GM21423 (cell line): ENCODE data around the gene NAA50.

ENCODE experiments used
- ATAC-seq: cut with Tn5 transposase; IDR thresholded peaks from one replicate; pipeline ENCODE4 v1.9.1; 2021; ENCODE audit warnings: mild to moderate bottlenecking, moderate library complexity; ENCODE audit not compliant: unreplicated experiment

The NAA50 gene

GRCh38 chr3:113743006-113743630, 2.9 kb downstream of the NAA50 start:
- no peak for ATAC-seq

GRCh38 chr3:113741620-113742019, 4.4 kb downstream of the NAA50 start:
- ATAC-seq = no peak

- ATAC-seq = no peak
These were observed 5.0 kb downstream of the NAA50 start for GRCh38 chr3:113741086-113741485.

GRCh38 chr3:113736548-113737089, 9.4 kb downstream of the NAA50 start:
- peak; percentile 65 for ATAC-seq

GRCh38 chr3:113731694-113732093, 14.4 kb downstream of the NAA50 start:
- no peak for ATAC-seq

- no peak for ATAC-seq
These were observed 15.5 kb downstream of the NAA50 start for GRCh38 chr3:113730550-113730949.

DNA sequence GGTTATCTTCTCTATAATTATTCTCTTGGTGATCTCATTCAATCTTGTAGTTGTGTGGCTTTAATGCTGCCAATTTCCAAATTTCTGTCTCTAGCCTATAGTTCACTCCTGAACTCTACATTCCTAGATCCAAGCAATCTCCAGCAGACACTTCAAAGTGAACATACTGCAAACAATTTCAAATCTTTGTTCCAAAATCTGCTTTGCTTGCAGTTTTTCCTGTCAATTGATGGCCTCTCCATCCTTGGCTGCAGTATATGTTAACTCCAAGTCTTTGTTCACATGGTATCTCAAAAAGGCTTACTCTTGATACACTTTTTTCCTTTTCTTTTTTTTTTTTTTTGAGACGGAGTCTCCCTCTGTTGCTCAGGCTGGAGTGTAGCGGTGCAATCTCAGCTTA, 17.4 kb downstream of the NAA50 start:
- no peak for ATAC-seq

DNA sequence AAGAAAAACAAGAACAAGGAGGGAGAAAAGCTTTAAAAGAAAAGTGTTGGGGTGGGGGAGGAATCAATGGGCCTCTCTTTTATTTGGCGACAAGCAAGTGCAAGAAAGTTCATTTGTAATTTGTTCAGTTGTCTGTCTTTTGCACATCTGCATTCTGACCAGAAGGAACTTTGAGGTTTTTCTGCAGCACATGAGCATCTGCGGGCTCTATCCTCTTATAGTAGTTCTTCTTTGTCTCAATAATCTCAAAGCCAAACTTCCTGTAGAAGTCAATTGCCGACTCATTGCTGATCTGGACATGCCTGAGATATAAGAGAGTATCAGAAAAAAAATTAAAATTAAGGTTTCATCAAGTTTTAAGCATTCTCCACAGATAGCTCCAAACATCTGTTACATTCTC, 24.4 kb downstream of the NAA50 start:
- no peak for ATAC-seq

- ATAC-seq = no peak
These were observed 26.3 kb downstream of the NAA50 start for GRCh38 chr3:113719758-113720157.

GRCh38 chr3:113719294-113719693, 26.8 kb downstream of the NAA50 start:
- no peak for ATAC-seq

GRCh38 chr3:113717818-113718217, 28.2 kb downstream of the NAA50 start:
- no peak for ATAC-seq

DNA sequence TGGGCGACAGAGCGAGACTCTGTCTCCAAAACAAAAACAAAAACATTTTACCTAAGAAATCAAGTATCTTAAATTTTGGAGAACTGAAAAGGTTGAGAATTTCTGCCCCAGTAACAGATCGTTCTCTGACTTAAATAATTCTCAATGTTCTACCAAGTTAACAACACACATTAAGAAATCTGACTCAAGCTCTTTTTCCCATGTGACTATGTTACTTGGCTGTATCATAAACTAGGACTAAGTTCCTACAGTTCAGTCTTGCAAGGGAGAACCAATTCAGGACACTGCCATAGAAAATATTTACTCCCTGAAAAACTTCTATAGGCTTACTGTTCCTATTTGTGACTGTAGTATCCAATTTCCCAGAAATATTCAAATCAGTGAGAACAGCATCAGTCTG, 28.7 kb downstream of the NAA50 start:
- ATAC-seq = no peak

GRCh38 chr3:113714702-113715101, 31.3 kb downstream of the NAA50 start:
- no peak for ATAC-seq

DNA sequence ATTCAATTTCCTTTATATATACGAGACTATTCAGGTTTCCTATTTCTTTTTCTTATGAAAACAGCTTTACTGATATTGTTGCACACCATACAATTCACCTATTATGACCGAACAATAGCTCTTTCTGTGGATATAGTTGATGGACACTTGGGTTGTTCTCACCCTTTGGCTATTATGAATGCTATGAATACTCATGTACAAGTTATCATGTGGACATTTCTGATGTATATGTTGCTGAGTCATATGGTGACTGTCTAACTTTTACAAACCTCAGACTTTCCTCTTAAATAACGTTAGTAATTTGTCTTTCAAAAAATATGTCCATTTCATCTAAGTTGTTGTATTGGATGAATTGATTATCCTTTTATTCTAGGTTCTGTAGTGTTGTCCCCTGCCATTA, 33.9 kb downstream of the NAA50 start:
- ATAC-seq = no peak

DNA sequence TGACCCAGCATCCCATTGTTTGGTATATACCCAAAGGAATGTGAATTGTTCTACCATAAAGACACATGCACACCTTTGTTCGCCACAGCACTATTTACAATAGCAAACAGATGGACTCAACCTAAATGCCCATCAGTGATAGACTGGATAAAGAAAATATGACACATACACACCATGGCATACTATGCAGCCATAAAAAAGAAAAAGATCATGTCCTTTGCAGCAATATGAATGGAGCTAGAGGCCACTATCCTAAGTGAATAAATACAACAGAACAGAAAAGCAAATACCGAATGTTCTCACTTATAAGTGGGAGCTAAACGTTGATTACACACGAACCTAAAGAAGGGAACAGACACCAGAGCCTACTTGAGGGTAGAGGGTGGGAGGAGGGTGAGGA, 38.2 kb downstream of the NAA50 start:
- no peak for ATAC-seq

DNA sequence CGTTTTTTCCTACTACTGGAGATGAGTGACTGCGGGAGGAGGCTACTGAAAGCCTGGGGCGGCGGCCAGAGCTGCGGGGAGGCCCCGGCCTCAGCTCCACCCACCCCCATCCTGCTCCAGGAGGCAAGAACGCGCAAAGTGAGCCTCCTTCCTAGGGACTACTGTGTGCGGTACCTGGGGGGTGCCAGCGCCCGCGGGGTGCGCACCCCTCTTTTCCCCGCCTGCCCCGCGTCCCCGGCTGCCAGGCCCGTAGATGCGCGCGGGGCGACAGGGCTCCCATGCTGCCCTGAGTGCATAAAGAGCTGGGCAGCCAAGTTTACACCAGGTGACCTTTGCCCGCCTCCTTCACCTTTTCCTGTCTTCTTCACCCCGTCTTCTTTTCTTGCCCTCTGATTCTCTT, 47.1 kb downstream of the NAA50 start:
- no peak for ATAC-seq

- ATAC-seq = no peak
These were observed 47.8 kb downstream of the NAA50 start for GRCh38 chr3:113698213-113698742.

DNA sequence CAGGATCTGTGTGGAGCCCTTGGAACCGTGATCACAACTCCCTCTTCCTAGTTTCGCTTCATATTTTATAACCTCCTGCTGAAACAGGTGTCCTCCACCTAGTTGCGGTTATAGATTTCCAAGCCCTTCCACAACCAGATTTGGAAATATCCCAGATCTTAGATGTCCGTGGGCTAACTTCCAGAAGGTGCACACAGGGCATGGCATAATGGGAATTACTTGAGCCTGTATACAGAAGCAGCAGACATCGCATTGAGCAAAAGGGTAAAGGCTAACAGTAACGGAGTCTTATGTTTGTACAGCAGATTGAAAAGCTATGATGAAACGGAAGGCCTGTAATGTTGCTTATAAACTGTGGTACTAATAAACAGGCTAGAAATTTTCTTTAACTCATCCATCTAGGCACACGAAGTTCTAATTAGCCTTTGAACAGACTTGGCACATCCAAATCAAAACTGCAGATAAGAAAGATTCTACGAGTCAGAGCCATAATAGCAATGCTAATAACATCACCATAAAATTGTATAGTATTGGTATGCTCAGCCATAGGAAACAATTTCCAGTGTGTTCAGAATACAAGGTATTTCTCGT, 48.5 kb downstream of the NAA50 start:
- ATAC-seq = no peak

GRCh38 chr3:113696658-113697499, 49.2 kb downstream of the NAA50 start:
- peak; percentile 92 for ATAC-seq

GRCh38 chr3:113695786-113696645, 50.0 kb downstream of the NAA50 start, which contains the start of gene USF3:
USF3 (minus strand) TSS chr3:113696642; CDS start chr3:113674878, 21,764 bp downstream.
- ATAC-seq = peak; percentile 55

GRCh38 chr3:113695431-113695785, 50.6 kb downstream of the NAA50 start:
- ATAC-seq = no peak
